GM19324 (cell line): ENCODE data around the gene SLC38A3.

ENCODE experiments used
- ATAC-seq: cut with Tn5 transposase; IDR thresholded peaks from one replicate; pipeline ENCODE4 v1.9.1; 2021; ENCODE audit warnings: mild to moderate bottlenecking, moderate library complexity; ENCODE audit not compliant: unreplicated experiment, low FRiP score

Gene SLC38A3

GRCh38 chr3:50204804-50205412 lies at the start of gene SLC38A3:
SLC38A3 (plus strand) TSS chr3:50205271; CDS start chr3:50214200, 8,929 bp downstream.
- ATAC-seq, result no peak

- no peak for ATAC-seq
These were observed 49.6 kb upstream of the SLC38A3 start for GRCh38 chr3:50155491-50155878.

GRCh38 chr3:50155891-50156290 lies 49.2 kb upstream of the SLC38A3 start:
- ATAC-seq, result no peak

GRCh38 chr3:50156549-50157493 lies 48.2 kb upstream of the SLC38A3 start:
- ATAC-seq, result no peak

- ATAC-seq, result no peak
These were observed 47.1 kb upstream of the SLC38A3 start for GRCh38 chr3:50157827-50158529.

GRCh38 chr3:50158530-50159146 lies 46.4 kb upstream of the SLC38A3 start:
- no peak for ATAC-seq

- ATAC-seq, result no peak
These were observed 44.5 kb upstream of the SLC38A3 start for GRCh38 chr3:50160561-50160983.

- no peak for ATAC-seq
These were observed 43.8 kb upstream of the SLC38A3 start for GRCh38 chr3:50161320-50161719.

GRCh38 chr3:50162034-50162883 lies 42.8 kb upstream of the SLC38A3 start:
- no peak for ATAC-seq

- no peak for ATAC-seq
These were observed 41.3 kb upstream of the SLC38A3 start for GRCh38 chr3:50163572-50164455.

GRCh38 chr3:50164481-50164880 lies 40.6 kb upstream of the SLC38A3 start:
- ATAC-seq, result no peak

GRCh38 chr3:50164984-50165909 lies 39.8 kb upstream of the SLC38A3 start:
- no peak for ATAC-seq

- no peak for ATAC-seq
These were observed 39.0 kb upstream of the SLC38A3 start for GRCh38 chr3:50165910-50166538.

- ATAC-seq, result no peak
These were observed 38.5 kb upstream of the SLC38A3 start for GRCh38 chr3:50166620-50167019.

GRCh38 chr3:50167069-50167840 lies 37.8 kb upstream of the SLC38A3 start:
- ATAC-seq, result no peak

GRCh38 chr3:50167841-50168209 lies 37.2 kb upstream of the SLC38A3 start:
- no peak for ATAC-seq

GRCh38 chr3:50168388-50168787 lies 36.7 kb upstream of the SLC38A3 start:
- ATAC-seq, result no peak
